HEK293 (cell line): ENCODE results near the gene IVD.

Experiments
- CTCF ChIA-PET: fragments of 350-600 bp; formaldehyde crosslinking; extraction: SDS; loops from one replicate; lab custom pipeline; 2021; ENCODE audit warnings: antibody characterized with exemption; lab: Yijun Ruan, JAX
- POLR2A ChIA-PET: fragments of 300-600 bp; formaldehyde crosslinking; extraction: SDS; loops from one replicate; lab custom pipeline; 2020; ENCODE audit warnings: antibody characterized with exemption, inconsistent platforms; lab: Yijun Ruan, JAX
- H3K27ac ChIP-seq: fragments of 200-500 bp; sonication (Bioruptor generic); 2 replicates; pipeline ENCODE4 v1.5.1; 2014; ENCODE audit warnings: low read depth, low read length, control low read depth, inconsistent platforms; ENCODE audit errors: extremely low read depth
- H3K36me3 ChIP-seq, 2 experiments: fragments of 200-500 bp in 1 of 2; sonication (Bioruptor generic) in 1 of 2; 1 replicate in 1 of 2; 2 replicates in 1 of 2; pipeline ENCODE4 v1.5.1; 2014 to 2017; ENCODE audit warnings: inconsistent platforms in 2 of 2, low read length in 2 of 2; ENCODE audit not compliant: control insufficient read depth in 2 of 2, insufficient read depth in 1 of 2
- H3K4me1 ChIP-seq: fragments of 200-500 bp; sonication (Bioruptor generic); 2 replicates; pipeline ENCODE4 v1.5.1; 2014; ENCODE audit warnings: mild to moderate bottlenecking, low read length, inconsistent platforms; ENCODE audit not compliant: control insufficient read depth, insufficient read depth
- H3K4me3 ChIP-seq: 2 replicates; pipeline ENCODE4 v1.5.1; 2011; ENCODE audit warnings: low read depth, mild to moderate bottlenecking, control low read depth, low read length, moderate library complexity
- H3K9me3 ChIP-seq: fragments of 200-500 bp; sonication (Bioruptor generic); 2 replicates; pipeline ENCODE4 v1.5.1; 2014; ENCODE audit warnings: low read depth, low read length, inconsistent platforms; ENCODE audit not compliant: control insufficient read depth, insufficient read depth
- MYNN ChIP-seq: fragments of 450-650 bp; formaldehyde crosslinking; IDR thresholded peaks from 2 replicates; pipeline ENCODE4 v1.5.1; 2016; ENCODE audit warnings: missing biosample characterization, missing genetic modification characterization, borderline replicate concordance
- PRDM4 ChIP-seq: fragments of 450-650 bp; formaldehyde crosslinking; IDR thresholded peaks from 2 replicates; pipeline ENCODE4 v1.5.1; 2017; ENCODE audit warnings: missing biosample characterization, missing genetic modification characterization
- ZFP37 ChIP-seq: fragments of 450-650 bp; formaldehyde crosslinking; IDR thresholded peaks from 2 replicates; pipeline ENCODE4 v1.5.1; 2016; ENCODE audit warnings: missing biosample characterization, missing genetic modification characterization
- ZNF23 ChIP-seq: fragments of 450-650 bp; formaldehyde crosslinking; IDR thresholded peaks from 2 replicates; pipeline ENCODE4 v1.5.1; 2016; ENCODE audit warnings: missing biosample characterization, missing genetic modification characterization, borderline replicate concordance
- ZNF248 ChIP-seq: fragments of 450-650 bp; formaldehyde crosslinking; IDR thresholded peaks from 2 replicates; pipeline ENCODE4 v1.5.1; 2017; ENCODE audit warnings: missing biosample characterization, missing genetic modification characterization
- ZNF354C ChIP-seq: fragments of 450-650 bp; formaldehyde crosslinking; IDR thresholded peaks from 2 replicates; pipeline ENCODE4 v1.5.1; 2016; ENCODE audit warnings: missing biosample characterization, missing genetic modification characterization, low read depth, borderline replicate concordance
- ZNF513 ChIP-seq: fragments of 450-650 bp; IDR thresholded peaks from 2 replicates; pipeline ENCODE4 v1.5.1; 2018; ENCODE audit warnings: missing biosample characterization, missing genetic modification characterization
- ZNF514 ChIP-seq: fragments of 450-650 bp; formaldehyde crosslinking; IDR thresholded peaks from 2 replicates; pipeline ENCODE4 v1.5.1; 2016; ENCODE audit warnings: missing biosample characterization, missing genetic modification characterization
- ZNF555 ChIP-seq: fragments of 450-650 bp; formaldehyde crosslinking; conservative IDR thresholded peaks from 2 replicates; pipeline ENCODE4 v1.5.1; 2017; ENCODE audit warnings: missing biosample characterization, mild to moderate bottlenecking, missing genetic modification characterization, inconsistent platforms
- ZNF560 ChIP-seq: fragments of 450-650 bp; formaldehyde crosslinking; IDR thresholded peaks from 2 replicates; pipeline ENCODE4 v1.5.1; 2017; ENCODE audit warnings: missing biosample characterization, missing genetic modification characterization, borderline replicate concordance
- ZNF596 ChIP-seq: fragments of 450-650 bp; IDR thresholded peaks from 2 replicates; pipeline ENCODE4 v1.5.0; 2018; ENCODE audit warnings: missing biosample characterization, mild to moderate bottlenecking, missing genetic modification characterization, moderate library complexity
- ZNF600 ChIP-seq: fragments of 450-650 bp; formaldehyde crosslinking; IDR thresholded peaks from 2 replicates; pipeline ENCODE4 v1.5.1; 2016; ENCODE audit warnings: missing biosample characterization, missing genetic modification characterization
- TF ChIP-seq, protein P1 (sequence below): fragments of 450-650 bp; formaldehyde crosslinking; IDR thresholded peaks from 2 replicates; pipeline ENCODE4 v1.5.1; 2016; ENCODE audit warnings: missing biosample characterization, missing genetic modification characterization

IVD gene

DNA sequence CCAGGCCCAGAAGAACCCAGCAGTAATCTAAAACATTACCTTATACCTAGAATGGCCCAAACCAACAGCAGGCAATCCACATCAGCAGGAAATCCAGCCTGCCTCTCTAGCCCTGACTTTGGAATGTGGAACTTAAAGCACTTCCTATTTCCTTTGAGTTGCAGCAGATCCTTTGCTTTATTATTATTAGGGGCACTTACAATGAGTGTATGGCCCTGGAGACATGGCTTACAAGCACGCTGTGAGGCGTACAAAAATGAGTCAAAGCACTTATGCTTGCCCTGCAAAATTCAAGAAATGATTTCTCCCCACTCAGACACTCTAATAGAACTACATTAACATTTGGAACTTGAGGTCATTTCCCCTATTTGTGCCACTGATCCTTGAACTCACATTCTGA lies 32.6 kb upstream of the IVD start:
- Histone ChIP-seq H3K9me3 (no peaks in the 10 kb centered on the region), H3K27ac (no peak overlapping the region), H3K36me3 (no peaks in the 10 kb centered on the region), H3K4me3 (no peak overlapping the region), H3K4me1 (no peaks in the 10 kb centered on the region)
- ChIA-PET POLR2A (no interaction called here), CTCF (no interaction called here)
- TF ChIP-seq ZNF23 (tag by site-specific recombination) (no peak), PRDM4 (tag by site-specific recombination) (no peak), ZNF513 (no peak), ZNF555 (tag by site-specific recombination) (no peak), ZNF514 (tag by site-specific recombination) (no peak)

GRCh38 chr15:40377606-40378005 lies 28.0 kb upstream of the IVD start:
- no peaks in the 10 kb centered on the region for H3K4me1 ChIP-seq
- ChIA-PET CTCF (no interaction called here), POLR2A (no interaction called here)

GRCh38 chr15:40379374-40379773 lies 26.2 kb upstream of the IVD start:
- ChIA-PET CTCF (interaction anchor here (0.8 to 1.1 kb wide), 2 partner anchors 11 to 23 kb away, joined by 3 to 5 read pairs; no protein-coding TSS in a partner anchor), POLR2A (interaction anchor here (0.7 kb wide), 1 partner anchor 39 kb away, joined by 4 read pairs; no protein-coding TSS in a partner anchor)
- Histone ChIP-seq H3K27ac (no peak overlapping the region), H3K4me1 (no peaks in the 10 kb centered on the region), H3K4me3 (no peak overlapping the region), H3K36me3 (peaks cover 0 to 2% of the 10 kb centered on the region in 2 experiments; a peak in 1 of 3 replicates), H3K9me3 (no peaks in the 10 kb centered on the region)
- TF ChIP-seq ZNF560, result no peak
- no peak for TF ChIP-seq ZNF600 (tag by site-specific recombination)
- TF ChIP-seq ZNF248 (tag by site-specific recombination), result no peak
- no peak for TF ChIP-seq MYNN (tag by site-specific recombination)

More at GRCh38 chr15:40377606-40378005, 28.0 kb upstream of the IVD start:
- TF ChIP-seq, protein P1, sequence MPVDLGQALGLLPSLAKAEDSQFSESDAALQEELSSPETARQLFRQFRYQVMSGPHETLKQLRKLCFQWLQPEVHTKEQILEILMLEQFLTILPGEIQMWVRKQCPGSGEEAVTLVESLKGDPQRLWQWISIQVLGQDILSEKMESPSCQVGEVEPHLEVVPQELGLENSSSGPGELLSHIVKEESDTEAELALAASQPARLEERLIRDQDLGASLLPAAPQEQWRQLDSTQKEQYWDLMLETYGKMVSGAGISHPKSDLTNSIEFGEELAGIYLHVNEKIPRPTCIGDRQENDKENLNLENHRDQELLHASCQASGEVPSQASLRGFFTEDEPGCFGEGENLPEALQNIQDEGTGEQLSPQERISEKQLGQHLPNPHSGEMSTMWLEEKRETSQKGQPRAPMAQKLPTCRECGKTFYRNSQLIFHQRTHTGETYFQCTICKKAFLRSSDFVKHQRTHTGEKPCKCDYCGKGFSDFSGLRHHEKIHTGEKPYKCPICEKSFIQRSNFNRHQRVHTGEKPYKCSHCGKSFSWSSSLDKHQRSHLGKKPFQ (tag by site-specific recombination), result no peak
- TF ChIP-seq ZNF596 (no peak), ZNF354C (tag by site-specific recombination) (no peak), ZFP37 (tag by site-specific recombination) (no peak), ZNF600 (tag by site-specific recombination) (no peak)
- TF ChIP-seq, all 188 proteins: peak for 0
- H3K27ac ChIP-seq, result no peak overlapping the region
- no peak overlapping the region for H3K4me3 ChIP-seq
- no peaks in the 10 kb centered on the region for H3K9me3 ChIP-seq
- no peaks in the 10 kb centered on the region for H3K36me3 ChIP-seq
